ENCODE measurements around the gene BBOX1.
"Not testable (repeated sequence)": the region's sequence is repeated elsewhere in the genome, so short reads cannot be mapped to it uniquely, and the experiment has no call there.

BBOX1 gene

GRCh38 chr11:27083782-27084181 is 43.2 kb downstream of the BBOX1 start:
- no peak for DNase-seq (ENCODE audit: low read depth in 4 of 4, low spot score in 1 of 4)

- DNase-seq (ENCODE audit: low read depth in 4 of 4, low spot score in 1 of 4): no peak
Observed at GRCh38 chr11:27084518-27084917, 43.9 kb downstream of the BBOX1 start.

GRCh38 chr11:27085111-27085510 is 44.5 kb downstream of the BBOX1 start:
- DNase-seq (ENCODE audit: low read depth in 4 of 4, low spot score in 1 of 4): no peak

- DNase-seq (ENCODE audit: low read depth in 4 of 4, low spot score in 1 of 4): no peak
Observed at GRCh38 chr11:27085605-27086004, 45.0 kb downstream of the BBOX1 start.

GRCh38 chr11:27087432-27087831 is 46.8 kb downstream of the BBOX1 start:
- no peak for DNase-seq (ENCODE audit: low read depth in 4 of 4, low spot score in 1 of 4)

- DNase-seq (ENCODE audit: low read depth in 4 of 4, low spot score in 1 of 4): no peak
Observed at GRCh38 chr11:27088353-27088752, 47.7 kb downstream of the BBOX1 start.

- no peak for DNase-seq (ENCODE audit: low read depth in 4 of 4, low spot score in 1 of 4)
Observed at GRCh38 chr11:27089746-27090145, 49.1 kb downstream of the BBOX1 start.

- DNase-seq (ENCODE audit: low read depth in 4 of 4, low spot score in 1 of 4): not testable (repeated sequence)
Observed at GRCh38 chr11:27090357-27090948, 49.8 kb downstream of the BBOX1 start.

GRCh38 chr11:27094120-27094519 is 53.5 kb downstream of the BBOX1 start:
- no peak for DNase-seq (ENCODE audit: low read depth in 4 of 4, low spot score in 1 of 4)

GRCh38 chr11:27095059-27095458 is 54.4 kb downstream of the BBOX1 start:
- no peak for DNase-seq (ENCODE audit: low read depth in 4 of 4, low spot score in 1 of 4)

GRCh38 chr11:27095887-27096286 is 55.3 kb downstream of the BBOX1 start:
- no peak for DNase-seq (ENCODE audit: low read depth in 4 of 4, low spot score in 1 of 4)

- DNase-seq (ENCODE audit: low read depth in 4 of 4, low spot score in 1 of 4): no peak
Observed at GRCh38 chr11:27097551-27097950, 56.9 kb downstream of the BBOX1 start.

- no peak for DNase-seq (ENCODE audit: low read depth in 4 of 4, low spot score in 1 of 4)
Observed at GRCh38 chr11:27100534-27100933, 59.9 kb downstream of the BBOX1 start.

- DNase-seq (ENCODE audit: low read depth in 4 of 4, low spot score in 1 of 4): no peak
Observed at GRCh38 chr11:27107548-27107947, 66.9 kb downstream of the BBOX1 start.

- no peak for DNase-seq (ENCODE audit: low read depth in 4 of 4, low spot score in 1 of 4)
Observed at GRCh38 chr11:27108809-27109208, 68.2 kb downstream of the BBOX1 start.

GRCh38 chr11:27111896-27112295 is 71.3 kb downstream of the BBOX1 start:
- DNase-seq (ENCODE audit: low read depth in 4 of 4, low spot score in 1 of 4): no peak

- DNase-seq (ENCODE audit: low read depth in 4 of 4, low spot score in 1 of 4): no peak
Observed at GRCh38 chr11:27112946-27113345, 72.3 kb downstream of the BBOX1 start.

GRCh38 chr11:27115051-27115650 is 74.5 kb downstream of the BBOX1 start:
- DNase-seq (ENCODE audit: low read depth in 4 of 4, low spot score in 1 of 4): no peak

- no peak for DNase-seq (ENCODE audit: low read depth in 4 of 4, low spot score in 1 of 4)
Observed at GRCh38 chr11:27116684-27117083, 76.1 kb downstream of the BBOX1 start.

- no peak for DNase-seq (ENCODE audit: low read depth in 4 of 4, low spot score in 1 of 4)
Observed at GRCh38 chr11:27118371-27118770, 77.8 kb downstream of the BBOX1 start.

GRCh38 chr11:27118949-27119348 is 78.3 kb downstream of the BBOX1 start:
- DNase-seq (ENCODE audit: low read depth in 4 of 4, low spot score in 1 of 4): no peak

GRCh38 chr11:27119396-27119795 is 78.8 kb downstream of the BBOX1 start:
- no peak for DNase-seq (ENCODE audit: low read depth in 4 of 4, low spot score in 1 of 4)

GRCh38 chr11:27120211-27120610 is 79.6 kb downstream of the BBOX1 start:
- DNase-seq (ENCODE audit: low read depth in 4 of 4, low spot score in 1 of 4): no peak
